Sigmoid colon (tissue), 7 donors: ENCODE results near the gene ERRFI1. TPM values are rescaled to one million over a fixed set of nuclear protein-coding genes. Genes with fewer than 3 reads are reported as not detected.
A peak's percentile ranks its signal among the peaks of the same experiment; 100 is the strongest.

Experiments
- DNase-seq: peaks from one replicate; pipeline ENCODE4 v3.0.0-alpha.2; 2019
- H3K27ac ChIP-seq, 4 donors: fragments of 200-600 bp; sonication (generic); one replicate each; pipeline ENCODE4 v1.5.1; 2016 to 2019; ENCODE audit warnings: mild to moderate bottlenecking in 1 of 4
- H3K27me3 ChIP-seq, 3 donors: fragments of 200-600 bp; sonication (generic); one replicate each; pipeline ENCODE4 v1.5.1; 2019; ENCODE audit warnings: mild to moderate bottlenecking in 1 of 3
- H3K36me3 ChIP-seq, 4 donors: fragments of 200-600 bp; sonication (generic); one replicate each; pipeline ENCODE4 v1.5.1; 2016 to 2019
- H3K4me1 ChIP-seq, 4 donors: fragments of 200-600 bp; sonication (generic); one replicate each; pipeline ENCODE4 v1.5.1; 2017 to 2019
- H3K4me3 ChIP-seq, 4 donors: fragments of 200-600 bp; sonication (generic); one replicate each; pipeline ENCODE4 v1.5.1; 2017 to 2019; ENCODE audit warnings: mild to moderate bottlenecking in 2 of 4, moderate library complexity in 1 of 4
- H3K9me3 ChIP-seq, 4 donors: fragments of 200-600 bp in 3 of 4; sonication (generic) in 3 of 4; one replicate each; pipeline versions ENCODE4 v1.5.1 to v1.6.1; 2013 to 2019
- CTCF ChIP-seq, 4 experiments: fragments of 450-650 bp in 3 of 4; fragments of 200-600 bp in 1 of 4; IDR thresholded peaks; one replicate each; pipeline ENCODE4 v1.5.1; 2016 to 2019; ENCODE audit warnings: antibody characterized with exemption in 4 of 4, mild to moderate bottlenecking in 3 of 4, moderate library complexity in 2 of 4
- EP300 ChIP-seq, 4 donors: sonication (generic); formaldehyde crosslinking; IDR thresholded peaks; one replicate each; pipeline ENCODE4 v1.6.1; 2017; ENCODE audit warnings: antibody characterized with exemption in 4 of 4
- POLR2A ChIP-seq, 2 donors: fragments of 450-650 bp; IDR thresholded peaks; one replicate each; pipeline ENCODE4 v1.6.1; 2016; ENCODE audit warnings: antibody characterized with exemption in 2 of 2, mild to moderate bottlenecking in 2 of 2, moderate library complexity in 2 of 2
- POLR2AphosphoS5 ChIP-seq, 4 donors: sonication (generic); formaldehyde crosslinking; IDR thresholded peaks; one replicate each; pipeline ENCODE4 v1.6.1; 2017; ENCODE audit warnings: antibody characterized with exemption in 4 of 4
- WGBS, 2 donors: extraction: QIAGEN DNeasy Blood & Tissue Kit; methylation state at CpG; one replicate each; pipeline ENCODE4 v1.1.7; 2013; 5-methylcytosine and 5-hydroxymethylcytosine counted together
- intact Hi-C: fragments of 100-400 bp; cut with DNase I; formaldehyde crosslinking; loops from one replicate; pipeline ENCODE4 v1.15.1; 2023
- polyA plus RNA-seq, 3 donors: library from polyadenylated mRNA; stranded (reverse); fragments of 200-250 nt; gene quantifications; one replicate each; pipeline ENCODE4 v1.2.3, GENCODE V29; 2013
- total RNA-seq, 4 donors: library from RNA; depleted of rRNA; stranded (reverse); fragments of >200 nt; gene quantifications; one replicate each; pipeline ENCODE4 v1.1.0, GENCODE V29; 2016
- donor health status: healthy with polysubstance abuse.
- donor health status: Bipolar disorder and iron deficiency.
- donor health status: healthy.

Gene ERRFI1
- total and polyA plus RNA-seq, 7 donors = 28.4 to 131 (median 81.1) TPM

- peak; percentile 98 for DNase-seq
- TF ChIP-seq CTCF (IDR thresholded peaks at IDR 0.05) (no peak), EP300 (IDR thresholded peaks at IDR 0.05) (peak; percentile 21 to 67 (median 34)), POLR2AphosphoS5 (IDR thresholded peaks at IDR 0.05) (peak; percentile 68 to 85 (median 76)), POLR2A (IDR thresholded peaks at IDR 0.05) (no peak)
- H3K36me3 ChIP-seq = peaks cover 0 to 10% (median 0%) of the 10 kb centered on the region in 4 donors
- intact Hi-C loops = no loop called here
- no peaks in the 10 kb centered on the region for H3K9me3 ChIP-seq
- no peak overlapping the region for H3K4me3 ChIP-seq
- H3K27ac ChIP-seq = peak overlapping the region; percentile 74 to 84 (median 80)
- H3K4me1 ChIP-seq = peaks cover 0 to 26% (median 19%) of the 10 kb centered on the region in 4 donors
- no peaks in the 10 kb centered on the region for H3K27me3 ChIP-seq
- WGBS, 2 donors = 66 to 75% methylated on average over 17 of the region's 17 CpGs
Observed at GRCh38 chr1:8004803-8005573, 21.1 kb downstream of the ERRFI1 start.

- Histone ChIP-seq H3K27ac (peak overlapping the region; percentile 74 to 84 (median 80)), H3K4me1 (peaks cover 0 to 26% (median 19%) of the 10 kb centered on the region in 4 donors), H3K27me3 (no peaks in the 10 kb centered on the region), H3K9me3 (no peaks in the 10 kb centered on the region), H3K4me3 (no peak overlapping the region), H3K36me3 (peaks cover 0 to 3% (median 0%) of the 10 kb centered on the region in 4 donors)
- TF ChIP-seq POLR2A (IDR thresholded peaks at IDR 0.05) (no peak), EP300 (IDR thresholded peaks at IDR 0.05) (no peak), CTCF (IDR thresholded peaks at IDR 0.05) (no peak), POLR2AphosphoS5 (IDR thresholded peaks at IDR 0.05) (no peak)
- WGBS, 2 donors = 88 to 92% methylated on average over 18 of the region's 18 CpGs
- intact Hi-C loops = no loop called here
- DNase-seq = no peak
Observed at GRCh38 chr1:8004113-8004802, 21.9 kb downstream of the ERRFI1 start.

- DNase-seq = no peak
- TF ChIP-seq POLR2A (IDR thresholded peaks at IDR 0.05) = no peak
- no peak for TF ChIP-seq EP300 (IDR thresholded peaks at IDR 0.05)
- no peak for TF ChIP-seq CTCF (IDR thresholded peaks at IDR 0.05)
- no peak for TF ChIP-seq POLR2AphosphoS5 (IDR thresholded peaks at IDR 0.05)
- 43 to 78% methylated on average over 6 of the region's 6 CpGs for WGBS, 2 donors
- no peak overlapping the region for H3K4me3 ChIP-seq
- peak overlapping the region; percentile 74 to 84 (median 80) for H3K27ac ChIP-seq
- no peaks in the 10 kb centered on the region for H3K27me3 ChIP-seq
- H3K9me3 ChIP-seq = no peaks in the 10 kb centered on the region
- intact Hi-C loops = no loop called here
- H3K4me1 ChIP-seq = peaks cover 0 to 26% (median 19%) of the 10 kb centered on the region in 4 donors
- no peaks in the 10 kb centered on the region for H3K36me3 ChIP-seq
Observed at GRCh38 chr1:8003438-8004112, 22.5 kb downstream of the ERRFI1 start.

- H3K27me3 ChIP-seq = no peaks in the 10 kb centered on the region
- intact Hi-C loops = no loop called here
- TF ChIP-seq POLR2A (IDR thresholded peaks at IDR 0.05) (no peak), POLR2AphosphoS5 (IDR thresholded peaks at IDR 0.05) (no peak), CTCF (IDR thresholded peaks at IDR 0.05) (no peak), EP300 (IDR thresholded peaks at IDR 0.05) (no peak)
- H3K27ac ChIP-seq = peak overlapping the region; percentile 5 to 84 (median 77)
- H3K4me1 ChIP-seq = peaks cover 0 to 26% (median 19%) of the 10 kb centered on the region in 4 donors
- H3K36me3 ChIP-seq = no peaks in the 10 kb centered on the region
- 97% methylated on average over 4 of the region's 4 CpGs for WGBS, 2 donors
- H3K9me3 ChIP-seq = no peaks in the 10 kb centered on the region
- H3K4me3 ChIP-seq = no peak overlapping the region
- DNase-seq = no peak
Observed at GRCh38 chr1:8002921-8003320, 23.2 kb downstream of the ERRFI1 start.
